ENCODE measurements around the gene CARM1.
"Not testable (repeated sequence)": the region's sequence is repeated elsewhere in the genome, so short reads cannot be mapped to it uniquely, and the experiment has no call there.

The CARM1 gene

GRCh38 chr19:10846500-10847202 is 24.7 kb upstream of the CARM1 start:
- DNase-seq (ENCODE audit: low read depth, low spot score) = no peak

- DNase-seq (ENCODE audit: low read depth, low spot score) = no peak
These were observed 23.0 kb upstream of the CARM1 start, which contains the start of gene C19orf38 for GRCh38 chr19:10848230-10848856. Gene C19orf38, plus strand, starts transcription at chr19:10848415. Its CDS starts 94 bp downstream, at chr19:10848509.

- no peak for DNase-seq (ENCODE audit: low read depth, low spot score)
These were observed 20.7 kb upstream of the CARM1 start for GRCh38 chr19:10850631-10851030.

- no peak for DNase-seq (ENCODE audit: low read depth, low spot score)
These were observed 19.1 kb upstream of the CARM1 start for GRCh38 chr19:10852098-10852800.

- DNase-seq (ENCODE audit: low read depth, low spot score) = no peak
These were observed 18.4 kb upstream of the CARM1 start for GRCh38 chr19:10852941-10853340.

- DNase-seq (ENCODE audit: low read depth, low spot score) = no peak
These were observed 16.8 kb upstream of the CARM1 start for GRCh38 chr19:10854350-10855089.

- no peak for DNase-seq (ENCODE audit: low read depth, low spot score)
These were observed 15.4 kb upstream of the CARM1 start for GRCh38 chr19:10855879-10856522.

GRCh38 chr19:10856899-10857298 is 14.5 kb upstream of the CARM1 start:
- DNase-seq (ENCODE audit: low read depth, low spot score) = not testable (repeated sequence)

- no peak for DNase-seq (ENCODE audit: low read depth, low spot score)
These were observed 13.0 kb upstream of the CARM1 start for GRCh38 chr19:10858204-10858828.

- DNase-seq (ENCODE audit: low read depth, low spot score) = no peak
These were observed 10.2 kb upstream of the CARM1 start for GRCh38 chr19:10861103-10861651.

- no peak for DNase-seq (ENCODE audit: low read depth, low spot score)
These were observed 8.7 kb upstream of the CARM1 start for GRCh38 chr19:10862561-10863106.

GRCh38 chr19:10863107-10863717 is 8.1 kb upstream of the CARM1 start:
- no peak for DNase-seq (ENCODE audit: low read depth, low spot score)

- no peak for DNase-seq (ENCODE audit: low read depth, low spot score)
These were observed 6.8 kb upstream of the CARM1 start for GRCh38 chr19:10864538-10864899.

- no peak for DNase-seq (ENCODE audit: low read depth, low spot score)
These were observed 4.9 kb upstream of the CARM1 start for GRCh38 chr19:10866495-10866894.

GRCh38 chr19:10868872-10869547 is 2.3 kb upstream of the CARM1 start:
- DNase-seq (ENCODE audit: low read depth, low spot score) = no peak

- DNase-seq (ENCODE audit: low read depth, low spot score) = not testable (repeated sequence)
These were observed 1.5 kb upstream of the CARM1 start for GRCh38 chr19:10869872-10870311.

- DNase-seq (ENCODE audit: low read depth, low spot score) = no peak
These were observed 825 bp upstream of the CARM1 start for GRCh38 chr19:10870501-10870954.

- DNase-seq (ENCODE audit: low read depth, low spot score) = no peak
These were observed 575 bp downstream of the CARM1 start for GRCh38 chr19:10871711-10872545.
